ENCODE data around the gene MCHR1.

DNA sequence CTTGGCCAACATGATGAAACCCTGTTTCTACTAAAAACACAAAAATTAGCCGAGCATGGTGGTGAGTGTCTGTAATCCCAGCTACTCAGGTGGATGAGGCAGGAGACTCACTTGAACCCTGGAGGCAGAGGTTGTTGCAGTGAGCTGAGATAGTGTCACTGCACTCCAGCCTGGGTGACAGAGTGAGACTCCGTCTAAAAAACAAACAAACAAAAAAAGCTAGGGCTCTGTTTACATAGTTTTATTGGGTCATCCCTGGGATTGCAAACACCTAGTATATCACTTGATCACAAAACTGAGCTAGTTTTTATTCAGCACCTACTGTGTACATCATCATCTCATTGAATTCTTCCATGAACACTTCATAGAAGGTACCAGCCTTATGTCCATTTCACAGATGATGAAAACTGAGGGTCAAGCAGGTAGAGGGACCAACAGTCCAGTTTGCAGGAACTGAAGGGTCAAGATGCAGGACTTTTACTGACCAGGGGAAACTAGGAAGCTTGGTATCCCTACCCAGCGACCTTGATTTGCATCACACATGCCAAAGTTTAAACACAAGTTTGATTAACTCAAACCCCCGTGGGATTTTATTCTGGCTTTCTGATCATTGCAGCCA, 33.6 kb upstream of the MCHR1 start:
- TF ChIP-seq TCF7L2 (IDR thresholded peaks at IDR 0.05; ENCODE audit: low read depth, low read length): no peak
- TF ChIP-seq, protein P1, sequence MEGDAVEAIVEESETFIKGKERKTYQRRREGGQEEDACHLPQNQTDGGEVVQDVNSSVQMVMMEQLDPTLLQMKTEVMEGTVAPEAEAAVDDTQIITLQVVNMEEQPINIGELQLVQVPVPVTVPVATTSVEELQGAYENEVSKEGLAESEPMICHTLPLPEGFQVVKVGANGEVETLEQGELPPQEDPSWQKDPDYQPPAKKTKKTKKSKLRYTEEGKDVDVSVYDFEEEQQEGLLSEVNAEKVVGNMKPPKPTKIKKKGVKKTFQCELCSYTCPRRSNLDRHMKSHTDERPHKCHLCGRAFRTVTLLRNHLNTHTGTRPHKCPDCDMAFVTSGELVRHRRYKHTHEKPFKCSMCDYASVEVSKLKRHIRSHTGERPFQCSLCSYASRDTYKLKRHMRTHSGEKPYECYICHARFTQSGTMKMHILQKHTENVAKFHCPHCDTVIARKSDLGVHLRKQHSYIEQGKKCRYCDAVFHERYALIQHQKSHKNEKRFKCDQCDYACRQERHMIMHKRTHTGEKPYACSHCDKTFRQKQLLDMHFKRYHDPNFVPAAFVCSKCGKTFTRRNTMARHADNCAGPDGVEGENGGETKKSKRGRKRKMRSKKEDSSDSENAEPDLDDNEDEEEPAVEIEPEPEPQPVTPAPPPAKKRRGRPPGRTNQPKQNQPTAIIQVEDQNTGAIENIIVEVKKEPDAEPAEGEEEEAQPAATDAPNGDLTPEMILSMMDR (IDR thresholded peaks at IDR 0.05): no peak

Data from Panc1 (cell line).